SK-N-MC (cell line): ENCODE results near the gene RAB4A.

Experiments
- EZH2 ChIP-seq: fragments of 200-600 bp; sonication (generic); IDR thresholded peaks from one replicate; pipeline ENCODE4 v1.6.1; 2017; ENCODE audit warnings: antibody characterized with exemption
- FOXP2 ChIP-seq: optimal IDR thresholded peaks from 2 replicates; pipeline ENCODE3; 2011; ENCODE audit warnings: mild to moderate bottlenecking, moderate library complexity; ENCODE audit not compliant: insufficient read depth; ENCODE audit errors: extremely low read length, control extremely low read depth
- POLR2AphosphoS5 ChIP-seq: IDR thresholded peaks from 2 replicates; pipeline ENCODE4 v1.6.1; 2012; ENCODE audit warnings: mild to moderate bottlenecking, low read depth, low read length, borderline replicate concordance

DNA sequence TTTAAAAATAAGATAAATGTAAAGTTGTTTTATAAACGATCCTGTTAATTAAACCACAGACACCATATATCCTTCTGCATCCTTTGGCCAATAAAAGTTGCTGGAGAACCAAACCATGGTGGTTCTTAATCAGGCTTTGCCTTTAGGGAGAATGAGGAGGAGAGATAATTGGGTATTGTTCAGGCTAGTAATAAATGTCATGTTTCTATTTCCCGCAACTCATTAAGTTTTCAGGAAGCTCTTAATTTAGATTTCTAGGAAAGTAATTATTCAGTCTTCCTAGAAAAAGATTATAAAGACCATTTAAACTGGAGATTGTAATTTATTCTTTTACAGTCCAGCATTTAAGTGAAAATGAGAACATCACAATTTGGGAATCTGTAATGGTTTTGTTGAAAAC is 34.5 kb downstream of the RAB4A start:
- TF ChIP-seq EZH2, result no peak
- no peak; the same call in 1 of the 2 replicates for TF ChIP-seq POLR2AphosphoS5
- TF ChIP-seq FOXP2, result no peak
